ENCODE measurements around the gene PRX.
"Not testable (repeated sequence)": the region's sequence is repeated elsewhere in the genome, so short reads cannot be mapped to it uniquely, and the experiment has no call there.

The PRX gene

DNA sequence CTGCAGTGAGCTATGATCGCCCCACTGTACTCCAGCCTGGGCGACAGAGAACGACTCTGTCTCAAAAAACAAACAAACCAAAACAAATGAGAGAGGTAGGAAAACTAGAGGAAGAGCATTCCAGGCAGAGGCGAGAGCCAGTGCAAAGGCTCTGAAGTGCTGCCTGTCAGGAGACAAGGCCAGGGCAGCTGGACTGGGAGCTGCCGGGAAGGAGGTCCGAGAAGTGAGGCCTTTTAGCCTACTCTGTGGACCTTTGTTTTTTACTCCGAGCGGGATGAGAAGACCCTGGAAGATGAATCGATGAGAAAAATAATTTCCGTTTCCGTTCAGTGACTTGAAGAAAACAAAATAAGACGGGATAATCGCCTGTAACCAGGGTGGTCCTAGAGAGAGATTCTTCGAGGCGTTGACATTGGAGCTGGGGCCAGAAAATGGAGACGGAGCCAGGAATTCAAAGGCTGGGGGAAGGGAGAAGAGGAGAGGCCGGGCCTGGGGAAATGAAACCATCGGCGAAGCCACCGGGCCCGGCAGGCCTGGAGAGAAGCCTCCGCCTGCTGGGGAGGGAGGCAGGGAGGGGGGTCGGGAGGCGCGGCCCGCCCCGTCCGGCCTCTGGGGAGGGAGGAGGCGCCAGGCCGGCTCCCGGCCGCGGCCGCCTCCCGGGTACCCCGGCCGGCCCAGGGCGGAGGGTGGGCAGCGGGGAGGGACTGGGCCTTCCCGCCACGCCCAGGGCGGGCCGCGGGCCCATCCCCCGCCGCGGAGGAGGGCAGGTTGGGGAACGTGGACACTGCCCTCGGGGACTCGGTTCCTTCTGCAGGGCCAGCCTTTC, 20.4 kb upstream of the PRX start:
- peak; percentile 40 for DNase-seq

DNA sequence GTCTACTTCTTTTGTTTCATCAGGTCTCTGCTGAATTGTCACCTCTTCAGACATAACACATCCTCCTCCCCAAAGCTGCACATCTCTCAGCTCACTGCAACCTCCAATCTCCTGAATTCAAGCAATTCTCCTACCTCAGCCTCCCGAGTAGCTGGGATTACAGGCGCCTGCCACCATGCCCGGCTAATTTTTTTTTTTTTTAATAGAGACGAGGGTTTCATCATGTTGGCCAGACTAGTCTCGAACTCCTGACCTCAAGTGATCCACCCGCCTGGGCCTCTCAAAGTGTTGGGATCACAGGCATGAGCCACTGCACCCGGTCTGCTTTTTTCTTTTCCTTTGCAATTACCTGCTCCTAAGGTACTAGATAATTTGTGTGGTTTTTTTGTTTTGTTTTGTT, 19.6 kb upstream of the PRX start:
- not testable (repeated sequence) for DNase-seq

- no peak for DNase-seq
These were observed 18.5 kb upstream of the PRX start for GRCh38 chr19:40431698-40432097.

- DNase-seq, result not testable (repeated sequence)
These were observed 17.1 kb upstream of the PRX start for GRCh38 chr19:40430242-40430641.

GRCh38 chr19:40428197-40428596, 15.0 kb upstream of the PRX start:
- DNase-seq, result not testable (repeated sequence)

- peak; percentile 95 for DNase-seq
These were observed 12.5 kb upstream of the PRX start, which contains the start of gene SERTAD1 for GRCh38 chr19:40425450-40426287. SERTAD1 (minus strand) TSS chr19:40425992; CDS start chr19:40423546, 2,446 bp downstream.

- DNase-seq, result no peak
These were observed 11.7 kb upstream of the PRX start for GRCh38 chr19:40424637-40425449.

GRCh38 chr19:40423938-40424337, 10.8 kb upstream of the PRX start:
- no peak for DNase-seq

- DNase-seq, result no peak
These were observed 9.8 kb upstream of the PRX start for GRCh38 chr19:40422748-40423566.

DNA sequence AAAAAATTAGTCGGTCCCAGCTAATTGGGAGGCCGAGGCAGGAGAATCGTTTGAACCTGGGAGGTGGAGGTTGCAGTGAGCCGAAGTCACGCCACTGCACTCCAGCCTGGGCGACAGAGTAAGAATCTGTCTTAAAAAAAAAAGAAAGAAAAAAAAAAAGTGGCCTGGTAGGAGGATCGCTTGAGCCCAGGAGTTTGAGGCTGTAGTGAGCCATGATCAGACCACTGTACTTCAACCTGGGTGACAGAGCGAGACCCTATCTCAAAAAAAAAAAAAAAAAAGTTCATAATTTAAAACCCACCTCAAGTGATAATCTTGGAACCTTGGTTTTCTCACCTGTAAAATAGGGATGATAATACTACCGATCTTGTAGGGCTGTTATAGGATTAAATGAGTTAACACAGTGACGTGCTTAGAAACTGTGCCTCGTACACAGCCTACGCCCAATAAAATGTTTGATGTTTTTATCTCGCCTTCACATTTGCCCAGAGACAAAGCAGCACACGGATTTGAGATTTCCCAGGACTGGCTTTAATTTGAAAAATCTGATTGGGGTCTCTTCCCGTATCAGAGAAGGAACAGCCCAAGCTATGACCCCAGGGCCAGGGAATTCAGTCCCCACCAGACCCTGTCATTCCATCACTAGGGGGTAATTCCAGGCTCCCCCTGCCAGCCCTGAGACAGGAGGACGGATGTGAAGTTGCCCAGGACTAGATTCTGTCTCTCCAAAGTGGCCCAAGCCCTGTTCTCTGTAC, 9.0 kb upstream of the PRX start:
- no peak for DNase-seq

- DNase-seq, result peak; percentile 7
These were observed 7.9 kb upstream of the PRX start for GRCh38 chr19:40420766-40421765.

DNA sequence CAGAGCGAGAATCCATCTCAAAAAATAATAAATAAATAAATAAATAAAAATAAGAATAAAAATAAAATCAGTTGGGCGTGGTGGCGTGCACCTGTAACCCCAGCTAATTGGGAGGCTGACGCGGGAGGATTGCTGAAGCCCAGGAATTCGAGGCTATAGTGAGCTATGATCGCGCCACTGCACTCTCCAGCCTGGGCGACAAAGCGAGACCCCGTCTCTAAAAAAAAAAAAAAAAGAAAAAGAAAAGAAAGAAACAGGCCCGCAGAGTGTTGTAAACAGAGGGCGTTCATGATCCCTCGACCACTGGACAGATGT, 7.2 kb upstream of the PRX start:
- DNase-seq, result no peak

- DNase-seq, result no peak
These were observed 6.6 kb upstream of the PRX start for GRCh38 chr19:40419780-40420179.

- DNase-seq, result no peak
These were observed 6.0 kb upstream of the PRX start for GRCh38 chr19:40419066-40419612.

GRCh38 chr19:40418040-40418439, 4.9 kb upstream of the PRX start:
- no peak for DNase-seq

DNA sequence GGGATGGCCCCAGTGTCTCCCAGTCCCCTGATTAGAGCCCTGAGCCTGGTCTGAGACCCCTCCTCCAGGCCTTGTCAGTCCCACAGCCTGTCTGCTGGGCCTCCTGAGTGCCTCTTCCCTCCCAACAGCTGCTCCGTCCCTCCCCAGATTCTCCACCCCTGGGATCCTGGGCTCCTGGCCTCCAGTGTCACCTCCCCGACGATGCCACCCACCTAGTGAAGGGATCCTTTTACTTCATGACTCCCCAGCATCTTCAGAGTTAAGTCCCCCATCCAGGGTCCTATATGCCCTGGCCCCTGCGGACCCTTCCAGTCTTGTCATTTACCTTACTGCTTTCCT, 4.4 kb upstream of the PRX start:
- no peak for DNase-seq

DNA sequence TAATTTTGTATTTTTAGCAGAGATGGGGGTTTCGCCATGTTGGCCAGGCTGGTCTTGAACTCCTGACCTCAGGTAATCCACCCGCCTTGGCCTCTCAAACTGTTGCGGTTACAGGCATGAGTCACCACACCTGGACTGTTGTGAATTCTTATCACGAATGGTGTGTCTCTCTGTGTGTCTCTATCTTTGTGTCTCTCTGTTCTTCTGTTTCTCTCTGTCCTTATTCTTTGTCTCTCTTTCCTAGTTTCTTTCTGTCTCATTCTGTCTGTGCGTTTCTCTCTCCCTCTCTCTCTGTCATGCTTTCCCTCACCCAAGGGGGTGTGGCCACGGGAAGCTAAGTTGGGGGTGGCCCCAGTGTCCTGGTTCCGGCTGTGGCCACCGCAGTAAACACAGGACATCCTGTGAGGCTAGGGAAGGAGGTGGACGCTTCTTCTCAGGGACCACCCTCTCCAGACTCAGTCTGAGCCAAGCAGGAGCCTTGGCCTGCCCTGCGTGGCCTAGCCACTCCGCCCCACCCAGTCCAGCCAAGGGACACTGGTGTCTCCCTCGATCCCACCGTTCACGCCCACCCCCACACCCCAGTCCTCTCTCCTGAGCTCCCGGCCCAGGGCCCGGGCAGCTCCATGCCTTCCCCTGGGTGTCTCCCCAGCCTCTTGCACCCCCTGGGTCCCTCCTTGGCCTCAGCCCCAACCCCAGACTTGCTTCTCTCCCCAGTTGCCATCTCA, 3.9 kb upstream of the PRX start:
- DNase-seq, result no peak

DNA sequence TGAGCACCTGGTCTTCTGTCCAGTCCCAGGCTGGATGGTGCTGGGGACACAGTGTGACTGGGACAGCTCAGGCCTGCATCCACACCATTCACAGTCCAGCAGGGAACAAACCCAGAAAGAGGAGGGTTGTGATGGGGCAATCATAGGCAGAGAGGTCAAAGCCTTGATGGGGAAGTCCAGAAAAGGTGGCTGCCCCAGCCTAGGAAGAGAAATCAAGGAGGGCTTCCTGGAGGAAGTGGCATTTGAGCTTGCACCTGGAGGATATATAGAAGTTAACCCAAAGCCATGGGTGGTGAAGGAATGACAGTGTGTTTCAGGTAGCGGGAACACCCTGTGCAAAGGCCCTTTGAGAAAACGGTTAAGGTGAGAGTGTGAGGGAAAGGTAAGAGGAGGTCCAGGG, 2.6 kb upstream of the PRX start:
- DNase-seq, result no peak
